Measurements from ENCODE around the gene WNT1.

GRCh38 chr12:48969833-48970701, 8.1 kb upstream of the WNT1 start:
- TF ChIP-seq CTCF (IDR thresholded peaks at IDR 0.05; ENCODE audit: low read depth, low read length, poor library complexity, severe bottlenecking) (no peak), EZH2phosphoT487 (IDR thresholded peaks at IDR 0.05; ENCODE audit: borderline replicate concordance, low read length) (no peak)

Data from DOHH2 (cell line).